ENCODE results near the gene AAR2.

Gene AAR2

GRCh38 chr20:36243726-36244125 lies 7.4 kb downstream of the AAR2 start:
- no peak for DNase-seq (ENCODE audit: low read depth)
- H3K4me3 ChIP-seq (ENCODE audit: low read depth, low read length): no peak overlapping the region
- TF ChIP-seq CTCF (IDR thresholded peaks at IDR 0.05; ENCODE audit: low read depth, low read length, missing control alignments): no peak

GRCh38 chr20:36246401-36246800 lies 10.1 kb downstream of the AAR2 start:
- no peak overlapping the region for H3K4me3 ChIP-seq (ENCODE audit: low read depth, low read length)
- no peak for TF ChIP-seq CTCF (IDR thresholded peaks at IDR 0.05; ENCODE audit: low read depth, low read length, missing control alignments)
- DNase-seq (ENCODE audit: low read depth): no peak

GRCh38 chr20:36248836-36249235 lies 12.6 kb downstream of the AAR2 start:
- no peak overlapping the region for H3K4me3 ChIP-seq (ENCODE audit: low read depth, low read length)

GRCh38 chr20:36249450-36249849 lies 13.2 kb downstream of the AAR2 start:
- TF ChIP-seq CTCF (IDR thresholded peaks at IDR 0.05; ENCODE audit: low read depth, low read length, missing control alignments): no peak
- DNase-seq (ENCODE audit: low read depth): no peak
- H3K4me3 ChIP-seq (ENCODE audit: low read depth, low read length): no peak overlapping the region

More at GRCh38 chr20:36248836-36249235, 12.6 kb downstream of the AAR2 start:
- TF ChIP-seq CTCF (IDR thresholded peaks at IDR 0.05; ENCODE audit: low read depth, low read length, missing control alignments): no peak
- no peak for DNase-seq (ENCODE audit: low read depth)

GRCh38 chr20:36251426-36251825 lies 15.1 kb downstream of the AAR2 start:
- H3K4me3 ChIP-seq (ENCODE audit: low read depth, low read length): no peak overlapping the region
- no peak for TF ChIP-seq CTCF (IDR thresholded peaks at IDR 0.05; ENCODE audit: low read depth, low read length, missing control alignments)
- no peak for DNase-seq (ENCODE audit: low read depth)

- DNase-seq (ENCODE audit: low read depth): no peak
- H3K4me3 ChIP-seq (ENCODE audit: low read depth, low read length): no peak overlapping the region
- TF ChIP-seq CTCF (IDR thresholded peaks at IDR 0.05; ENCODE audit: low read depth, low read length, missing control alignments): no peak
These were observed 16.2 kb downstream of the AAR2 start for GRCh38 chr20:36252511-36252910.

- H3K4me3 ChIP-seq (ENCODE audit: low read depth, low read length): no peak overlapping the region
- no peak for TF ChIP-seq CTCF (IDR thresholded peaks at IDR 0.05; ENCODE audit: low read depth, low read length, missing control alignments)
- no peak for DNase-seq (ENCODE audit: low read depth)
These were observed 16.8 kb downstream of the AAR2 start for GRCh38 chr20:36253036-36253435.
